NCI-H1436 (cell line): ENCODE measurements around the gene EIF3B.
A peak's percentile ranks its signal among the peaks of the same experiment; 100 is the strongest.
"Not testable (repeated sequence)": the region's sequence is repeated elsewhere in the genome, so short reads cannot be mapped to it uniquely, and the experiment has no call there.

Experiments used
- DNase-seq: peaks from one replicate; lab custom pipeline; 2025; lab: John Stamatoyannopoulos, UW

EIF3B gene

GRCh38 chr7:2347351-2348063 lies 7.1 kb upstream of the EIF3B start:
- not testable (repeated sequence) for DNase-seq

GRCh38 chr7:2350055-2350454 lies 4.6 kb upstream of the EIF3B start:
- no peak for DNase-seq

- DNase-seq, result no peak
Measured at GRCh38 chr7:2350861-2351260, 3.8 kb upstream of the EIF3B start.

GRCh38 chr7:2353113-2353935 lies 1.3 kb upstream of the EIF3B start:
- no peak for DNase-seq

GRCh38 chr7:2353936-2354185 lies 766 bp upstream of the EIF3B start:
- peak; percentile 83 for DNase-seq

GRCh38 chr7:2354939-2355704 lies 495 bp downstream of the EIF3B start:
- DNase-seq, result no peak

- no peak for DNase-seq
Measured at GRCh38 chr7:2355705-2356008, 1.0 kb downstream of the EIF3B start.

- DNase-seq, result no peak
Measured at GRCh38 chr7:2357165-2357564, 2.5 kb downstream of the EIF3B start.

GRCh38 chr7:2357571-2357970 lies 2.9 kb downstream of the EIF3B start:
- no peak for DNase-seq

- peak; percentile 51 for DNase-seq
Measured at GRCh38 chr7:2358968-2359527, 4.4 kb downstream of the EIF3B start.

GRCh38 chr7:2359610-2360009 lies 5.0 kb downstream of the EIF3B start:
- DNase-seq, result no peak

- no peak for DNase-seq
Measured at GRCh38 chr7:2360796-2361195, 6.2 kb downstream of the EIF3B start.

- no peak for DNase-seq
Measured at GRCh38 chr7:2362385-2363088, 7.9 kb downstream of the EIF3B start.

GRCh38 chr7:2369139-2369538 lies 14.5 kb downstream of the EIF3B start:
- DNase-seq, result no peak

GRCh38 chr7:2371329-2371728 lies 16.7 kb downstream of the EIF3B start:
- no peak for DNase-seq

GRCh38 chr7:2372724-2373123 lies 18.1 kb downstream of the EIF3B start:
- DNase-seq, result no peak

GRCh38 chr7:2373124-2373556 lies 18.5 kb downstream of the EIF3B start:
- DNase-seq, result no peak

GRCh38 chr7:2373646-2374045 lies 19.0 kb downstream of the EIF3B start:
- DNase-seq, result no peak

- no peak for DNase-seq
Measured at GRCh38 chr7:2374401-2374800, 19.8 kb downstream of the EIF3B start.

GRCh38 chr7:2374830-2375728 lies 20.5 kb downstream of the EIF3B start:
- DNase-seq, result no peak
